ENCODE measurements around the gene KCNT1.

- TF ChIP-seq PBX3 (IDR thresholded peaks at IDR 0.05; ENCODE audit: insufficient replicate concordance, low read depth, low read length) (no peak), CTCF (IDR thresholded peaks at IDR 0.05 in 2 of 3, conservative IDR thresholded peaks at IDR 0.05 in 1 of 3; ENCODE audit: control insufficient read depth in 2 of 3, extremely low read depth in 1 of 3, insufficient read depth in 1 of 3, low read depth in 3 of 3, low read length in 3 of 3) (no peak), MAX (IDR thresholded peaks at IDR 0.05; ENCODE audit: low read depth, low read length) (no peak)
These were observed 3.2 kb upstream of the KCNT1 start for GRCh38 chr9:135698767-135699166.

Data from GM12878 (cell line).